T-helper 22 cell (primary cell): ENCODE measurements around the gene CPEB3.
"Not testable (repeated sequence)": the region's sequence is repeated elsewhere in the genome, so short reads cannot be mapped to it uniquely, and the experiment has no call there.

Source experiments
- DNase-seq: peaks from one replicate; pipeline ENCODE4 v3.0.0-alpha.2; 2020; ENCODE audit warnings: low read depth

Gene CPEB3

DNA sequence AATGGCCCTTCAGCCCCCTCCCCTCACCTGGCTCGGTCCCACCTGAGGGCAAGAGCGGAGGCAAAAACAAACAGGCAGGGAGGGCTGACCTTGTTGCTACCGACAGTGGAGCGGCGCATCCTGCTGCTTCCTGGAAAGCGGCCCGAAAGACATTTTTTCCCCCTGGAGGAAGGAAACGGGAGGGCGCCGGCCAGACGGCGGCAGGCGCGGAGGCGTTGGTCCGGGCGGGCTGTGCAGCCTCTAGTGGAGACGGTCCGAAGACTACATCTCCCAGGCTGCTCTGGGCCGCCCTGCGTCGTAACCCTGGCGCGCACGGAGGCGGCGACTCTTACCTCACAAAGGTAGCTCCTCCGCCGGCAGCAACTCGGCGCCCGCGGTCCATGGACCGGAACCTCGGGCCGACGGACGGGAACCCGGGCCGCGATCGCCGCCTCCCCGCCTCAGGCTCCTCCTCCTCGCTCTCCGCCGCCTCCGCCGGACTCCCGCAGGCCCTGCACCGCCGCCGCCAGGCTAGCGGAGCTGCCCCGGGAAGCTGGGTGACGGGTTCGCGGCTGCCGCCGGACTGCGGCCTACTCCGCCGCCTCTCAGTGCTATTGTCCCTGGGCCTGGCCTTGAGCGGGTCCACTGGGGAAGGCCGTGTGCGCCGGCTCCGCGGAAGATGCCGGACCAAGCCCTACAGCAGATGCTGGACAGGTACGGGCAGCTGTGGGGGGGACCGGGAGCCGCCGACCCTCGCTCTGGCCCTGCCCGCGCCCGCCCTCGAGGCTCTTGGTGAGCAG, at the start of gene CPEB3, which contains the start of gene MARCHF5:
CPEB3 (minus strand) TSS at position 242 of the 779 bp plus-strand sequence. CDS start 50,728 bp downstream, outside the sequence.
MARCHF5 (plus strand) TSS at position 331 of the 779 bp plus-strand sequence; CDS start at position 659, 328 bp downstream.
- peak; percentile 88 for DNase-seq

DNA sequence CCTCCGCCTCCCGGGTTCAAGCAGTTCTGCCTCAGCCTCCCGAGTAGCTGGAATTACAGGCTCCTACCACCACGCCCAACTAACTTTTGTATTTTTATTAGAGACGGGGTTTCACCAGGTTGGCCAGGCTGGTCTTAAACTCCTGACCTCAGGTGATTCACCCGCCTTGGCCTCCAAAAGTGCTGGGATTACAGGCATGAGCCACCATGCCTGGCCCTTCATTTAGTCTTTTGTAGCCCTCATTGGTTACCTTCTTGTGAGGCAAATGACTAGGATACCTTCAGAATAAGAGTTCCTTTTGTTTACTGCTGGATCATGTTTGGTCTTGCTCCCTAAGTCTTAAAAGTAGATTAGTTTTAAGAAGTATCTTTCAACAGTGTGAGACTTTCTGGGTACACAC, 39.0 kb upstream of the CPEB3 start:
- DNase-seq = not testable (repeated sequence)

DNA sequence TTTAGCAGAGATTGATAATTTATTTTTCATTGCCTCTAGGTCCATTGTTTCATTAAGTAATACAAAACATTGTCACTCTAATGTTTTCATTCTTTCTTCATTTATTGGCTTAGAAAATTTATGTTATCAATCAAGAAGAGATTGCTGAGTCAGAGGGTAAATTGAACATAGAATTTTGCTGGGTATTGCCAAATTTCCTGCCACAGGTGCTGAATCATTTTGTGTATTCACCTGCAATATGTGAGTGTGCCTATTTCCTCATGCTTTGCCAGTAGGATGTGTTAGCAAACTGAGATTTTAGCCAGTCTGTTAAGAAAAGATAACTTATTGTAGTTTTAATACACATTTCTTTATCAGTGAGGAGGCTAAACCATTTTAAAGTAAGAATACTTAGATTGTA, 38.1 kb upstream of the CPEB3 start:
- DNase-seq = no peak

DNA sequence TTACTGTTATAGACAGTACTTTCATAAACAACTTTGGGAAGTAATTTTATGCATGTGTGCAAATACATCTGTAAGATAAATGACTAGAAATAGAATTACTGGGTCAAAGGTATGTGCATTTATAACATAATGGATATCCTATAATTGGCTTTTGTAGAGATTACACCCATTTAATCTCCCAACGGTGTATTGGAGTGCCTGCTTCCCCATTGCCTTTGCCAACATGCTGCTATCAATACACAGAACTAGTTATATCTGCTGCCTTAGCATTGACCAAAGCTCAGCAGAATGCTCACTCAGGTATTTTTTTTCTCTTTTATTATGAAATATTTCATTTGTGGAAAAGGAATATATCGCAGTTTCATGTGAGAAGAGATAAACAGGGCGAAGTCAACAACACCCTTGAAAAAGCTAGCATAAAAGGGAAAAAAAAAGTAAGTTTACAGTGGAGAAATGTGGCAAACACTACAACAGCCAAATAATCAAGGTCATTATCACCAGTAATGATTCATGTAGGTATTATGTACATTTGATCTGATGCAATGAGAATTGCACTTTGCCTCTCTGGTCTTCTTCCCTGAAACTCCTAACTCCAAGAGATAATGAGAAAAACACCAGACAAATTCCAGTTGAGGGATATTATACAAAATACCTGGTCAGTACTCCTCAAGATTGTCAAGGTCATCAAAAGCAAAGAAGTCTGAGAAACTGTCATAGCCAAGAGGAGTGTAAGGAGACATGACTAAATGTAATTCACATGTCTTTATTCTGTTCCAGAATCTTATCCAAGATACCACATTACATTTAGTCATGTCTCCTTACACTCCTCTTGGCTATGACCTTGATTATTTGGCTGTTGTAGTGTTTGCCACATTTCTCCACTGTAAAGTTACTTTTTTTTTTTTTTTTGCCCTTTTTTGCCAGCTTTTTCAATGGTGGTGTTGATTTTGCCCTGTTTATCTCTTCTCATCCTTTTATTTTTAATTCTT, 36.9 kb upstream of the CPEB3 start:
- DNase-seq = no peak

DNA sequence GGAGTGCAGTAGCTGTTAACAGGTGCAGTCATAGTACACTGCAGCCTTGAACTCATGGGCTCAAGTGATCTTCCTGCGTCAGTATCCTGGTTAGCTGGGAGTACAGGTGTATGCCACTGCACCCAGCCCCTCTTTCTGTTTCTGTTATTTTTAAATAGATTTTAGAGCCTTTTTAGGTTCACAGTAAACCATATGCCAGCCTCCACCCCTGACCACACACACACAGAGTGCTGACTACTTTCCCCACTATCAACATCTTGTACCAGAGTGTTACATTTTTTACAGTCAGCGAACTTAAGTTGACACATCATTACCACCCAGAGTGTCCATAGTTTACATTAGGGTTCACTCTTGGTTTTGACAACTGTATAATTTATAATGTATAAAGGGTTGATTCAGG, 32.2 kb upstream of the CPEB3 start:
- no peak for DNase-seq

DNA sequence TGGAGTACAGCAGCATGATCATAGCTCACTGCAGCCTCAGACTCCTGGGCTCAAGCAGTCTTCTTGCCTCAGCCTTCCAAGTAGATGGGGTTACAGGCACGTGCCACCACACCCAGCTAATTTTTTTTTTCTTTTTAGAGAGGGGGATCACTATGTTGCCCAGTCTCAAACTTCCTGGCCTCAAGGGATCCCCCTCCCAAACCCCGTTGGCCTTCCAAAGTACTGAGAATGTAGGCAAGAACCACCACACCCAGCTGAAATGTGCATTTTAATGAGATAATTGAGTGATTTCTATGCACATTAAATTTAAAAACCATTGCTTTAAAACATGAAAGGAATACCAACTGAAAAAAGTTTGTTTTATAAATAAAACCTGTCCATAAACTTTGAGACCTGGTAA, 25.7 kb upstream of the CPEB3 start:
- DNase-seq = no peak

DNA sequence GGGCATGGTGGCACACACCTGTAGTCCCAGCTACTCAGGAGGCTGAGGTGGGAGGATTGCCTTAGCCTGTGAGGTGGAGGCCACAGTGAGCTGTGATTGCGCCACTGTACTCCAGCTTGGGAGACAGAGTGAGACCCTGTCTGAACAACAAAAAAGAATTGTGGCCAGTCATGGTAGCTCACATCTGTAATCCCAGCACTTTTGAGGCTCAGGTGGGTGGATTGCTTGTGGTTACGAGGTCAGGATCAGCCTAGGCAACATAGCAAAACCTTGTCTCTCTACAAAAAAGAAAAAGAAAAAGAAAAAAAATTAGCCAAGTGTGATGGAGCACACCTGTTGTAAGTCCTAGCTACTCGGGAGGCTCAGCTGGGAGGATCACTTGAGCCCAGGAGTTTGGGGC, 22.9 kb upstream of the CPEB3 start:
- DNase-seq = no peak

DNA sequence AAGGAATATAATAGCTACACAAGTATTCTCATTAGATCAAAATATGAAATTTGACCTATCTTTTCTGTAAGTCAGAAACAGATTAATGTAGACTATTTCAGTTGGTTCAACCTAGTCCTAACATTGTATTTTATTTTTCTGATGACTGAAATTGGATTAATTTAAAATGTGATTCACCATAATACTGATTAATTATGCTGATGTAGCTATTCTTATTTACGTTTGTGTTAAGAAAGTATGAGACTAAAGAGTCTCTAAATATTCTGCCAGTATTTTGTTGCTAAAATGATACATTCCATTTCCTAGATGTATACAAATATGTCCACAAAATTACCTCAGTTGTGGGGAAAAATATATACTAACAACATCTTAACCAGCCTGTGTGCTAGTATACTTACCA, 18.4 kb upstream of the CPEB3 start:
- no peak for DNase-seq

DNA sequence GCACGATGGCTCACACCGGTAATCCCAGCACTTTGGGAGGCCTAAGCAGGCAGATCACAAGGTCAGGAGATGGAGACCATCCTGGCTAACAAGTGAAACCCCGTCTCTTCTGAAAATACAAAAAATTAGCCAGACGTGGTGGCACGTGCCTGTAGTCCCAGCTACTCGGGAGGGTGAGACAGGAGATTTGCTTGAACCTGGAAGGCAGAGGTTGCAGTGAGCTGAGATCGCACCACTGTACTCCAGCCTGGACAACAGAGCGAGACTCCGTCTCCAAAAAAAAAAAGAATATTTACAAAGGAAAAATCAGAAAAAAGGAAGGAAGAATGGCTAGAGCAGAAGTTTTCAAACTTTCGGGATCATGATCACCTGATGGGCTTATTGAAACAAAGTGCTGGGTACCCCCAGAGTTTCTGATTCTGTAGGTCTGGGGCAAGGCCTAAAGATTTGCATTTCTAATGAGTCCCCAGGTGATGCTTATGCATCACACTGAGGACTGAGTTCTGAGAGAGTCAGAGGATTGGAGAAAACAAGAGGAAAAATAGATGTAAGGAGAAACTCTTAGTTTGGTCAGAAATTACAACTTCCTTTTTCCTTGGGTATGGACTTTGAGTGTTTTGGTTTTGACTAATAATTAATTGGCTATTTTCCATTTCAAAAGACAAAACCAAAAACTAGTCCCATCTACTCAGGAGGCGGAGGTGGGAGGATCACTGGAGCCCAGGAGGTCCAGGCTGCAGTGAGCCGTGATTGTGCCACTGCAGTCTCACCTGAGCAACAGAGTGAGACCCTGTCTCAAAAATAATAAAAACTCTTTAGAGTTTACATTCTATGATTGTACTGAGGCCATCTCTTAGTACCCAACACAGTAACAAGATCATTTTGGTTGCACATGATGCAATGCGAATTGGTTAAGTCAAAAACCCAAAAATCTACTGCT, 14.5 kb upstream of the CPEB3 start:
- DNase-seq = no peak

DNA sequence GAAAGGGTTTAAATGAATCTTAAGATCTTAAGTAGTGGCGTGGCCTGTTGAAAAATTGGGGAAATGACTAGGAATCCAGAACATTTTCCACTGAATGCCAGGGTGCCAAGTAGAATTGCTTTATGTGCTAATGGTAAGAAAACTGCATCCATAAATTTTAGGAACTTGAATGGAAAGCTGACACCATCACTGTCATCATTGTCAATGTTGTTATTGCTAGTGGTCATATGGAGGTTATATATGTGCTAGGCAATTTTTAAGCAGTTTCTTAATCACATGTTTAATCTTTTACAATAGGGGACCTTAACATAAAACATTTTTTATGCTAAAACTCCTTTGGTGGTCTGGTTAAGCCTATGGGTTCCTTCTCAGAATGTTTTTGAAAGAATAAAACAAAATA, 13.2 kb upstream of the CPEB3 start:
- no peak for DNase-seq

DNA sequence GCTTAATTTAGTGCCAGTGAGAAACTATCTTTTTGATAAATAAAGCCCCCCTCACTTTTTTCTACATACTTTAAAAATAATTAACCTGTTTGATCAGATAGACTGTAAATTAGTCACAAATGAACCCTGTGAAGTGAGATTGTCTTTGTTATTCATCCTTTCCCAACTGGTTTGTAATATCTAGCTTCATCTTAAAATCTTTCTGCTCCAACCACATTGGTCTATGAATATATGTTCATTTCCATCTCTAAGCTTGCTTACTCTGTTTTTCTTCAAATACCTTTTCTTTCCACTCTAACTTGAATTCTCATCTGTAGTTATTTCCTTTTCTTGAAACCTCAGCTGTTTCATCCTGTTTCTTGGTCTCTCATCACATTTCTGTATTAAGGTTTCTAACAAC, 12.2 kb upstream of the CPEB3 start:
- no peak for DNase-seq

DNA sequence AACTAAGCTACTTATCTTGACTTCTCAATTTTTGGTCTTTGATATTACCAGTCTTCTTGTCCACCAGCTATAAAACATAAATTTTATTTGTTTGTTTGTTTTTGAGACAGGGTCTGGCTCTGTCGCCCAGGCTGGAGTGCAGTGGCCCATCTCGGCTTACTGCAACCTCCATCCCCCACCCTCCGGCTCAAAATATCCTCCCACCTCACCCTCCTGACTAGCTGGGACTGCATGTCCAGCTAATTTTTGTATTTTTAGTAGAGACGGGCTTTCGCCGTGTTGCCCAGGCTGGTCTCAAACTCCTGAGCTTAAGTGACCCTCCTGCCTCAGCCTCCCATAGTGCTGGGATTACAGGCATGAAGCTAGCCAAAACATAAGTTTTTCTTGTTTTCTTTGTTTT, 7.6 kb upstream of the CPEB3 start:
- DNase-seq = no peak

DNA sequence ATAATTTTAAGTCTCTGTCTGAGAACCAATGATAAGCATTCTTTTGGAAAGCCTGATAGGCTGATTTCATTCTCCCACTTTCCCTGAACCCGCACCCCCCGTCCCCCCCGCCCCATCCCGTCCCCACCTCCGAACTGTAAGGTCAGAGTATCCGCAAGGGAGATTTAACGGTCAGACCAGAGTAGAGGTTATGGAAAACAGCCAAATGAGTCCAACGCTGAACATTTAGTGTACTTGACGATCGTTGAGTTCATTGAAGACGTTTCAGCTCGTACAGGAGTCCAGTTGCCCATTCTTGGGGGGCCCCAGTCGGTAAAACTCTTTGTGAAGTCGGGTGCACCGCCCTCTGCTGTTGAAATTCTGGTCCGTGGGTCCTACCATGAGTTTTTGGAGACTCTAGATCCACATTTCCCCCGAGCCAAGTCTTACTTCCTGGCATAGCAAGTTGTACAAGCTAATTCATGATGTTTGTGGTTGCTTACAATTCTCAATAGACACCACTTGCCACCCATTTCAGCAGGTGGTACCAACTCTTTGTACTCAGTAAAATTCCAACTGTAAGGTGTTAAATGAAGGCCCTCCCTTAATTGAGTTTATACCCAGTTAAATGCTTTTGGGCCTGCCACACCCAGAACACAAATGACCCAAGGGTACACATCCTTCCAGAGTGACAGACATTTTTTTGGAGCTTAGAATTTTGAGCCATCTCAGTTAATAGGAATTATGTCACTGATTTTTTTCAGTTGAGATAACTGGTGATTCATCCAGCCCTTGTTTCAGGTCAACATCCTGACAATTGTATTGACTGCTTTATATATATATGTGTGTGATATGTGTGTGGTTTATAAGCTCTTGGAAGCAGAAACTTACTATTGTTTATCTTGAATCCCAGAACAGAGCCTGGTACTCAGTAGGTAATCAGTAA, 1.3 kb upstream of the CPEB3 start:
- DNase-seq = peak; percentile 7

DNA sequence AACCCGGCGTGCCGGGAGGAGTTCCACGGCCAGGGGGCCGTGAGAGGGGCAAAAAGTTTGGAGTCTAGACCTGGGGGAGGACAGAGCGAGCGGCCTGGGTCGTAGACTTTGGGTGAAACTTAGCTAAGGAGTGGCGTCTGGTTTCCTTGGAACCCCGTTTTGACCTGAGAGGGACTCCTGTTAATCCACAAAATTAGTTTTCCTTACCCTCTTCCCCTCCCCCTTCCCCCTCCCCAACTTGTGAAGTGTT, 663 bp upstream of the CPEB3 start:
- DNase-seq = no peak

DNA sequence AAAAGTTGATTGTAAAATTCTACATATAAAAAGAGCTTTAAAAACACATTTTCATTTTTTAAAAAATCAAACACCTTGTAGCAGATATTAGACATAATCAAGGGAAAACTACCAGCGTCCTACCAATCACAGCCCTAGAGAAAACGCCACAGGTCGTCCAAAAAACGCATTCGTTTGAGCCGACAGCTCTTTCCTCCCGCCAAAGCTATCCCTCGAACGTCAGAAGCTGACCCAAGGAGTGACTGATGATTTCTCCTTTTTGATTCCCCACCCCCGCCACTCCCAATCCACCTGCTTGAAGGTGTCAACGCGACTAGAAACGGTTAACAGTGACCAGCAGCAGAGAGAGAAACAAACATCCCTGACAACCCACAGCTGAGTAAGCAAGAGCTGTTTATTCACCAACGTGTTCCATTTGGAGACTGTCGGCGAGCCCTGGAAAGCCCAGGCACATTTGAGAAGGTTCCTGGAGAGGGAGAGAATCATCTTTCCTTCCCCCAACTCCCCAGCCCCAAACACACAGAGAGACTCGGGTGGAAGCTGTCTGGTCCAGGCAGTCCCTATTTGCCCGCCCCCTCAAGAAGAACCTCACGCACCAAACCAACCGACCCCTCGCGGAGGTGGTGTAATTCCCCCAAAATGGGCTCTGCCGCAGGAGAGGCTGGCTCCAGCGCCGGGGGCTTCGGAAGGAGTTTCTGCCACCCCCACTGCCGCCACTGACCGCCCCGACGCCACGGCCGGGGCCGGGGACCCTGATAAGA, 622 bp downstream of the CPEB3 start:
- DNase-seq = peak; percentile 18

DNA sequence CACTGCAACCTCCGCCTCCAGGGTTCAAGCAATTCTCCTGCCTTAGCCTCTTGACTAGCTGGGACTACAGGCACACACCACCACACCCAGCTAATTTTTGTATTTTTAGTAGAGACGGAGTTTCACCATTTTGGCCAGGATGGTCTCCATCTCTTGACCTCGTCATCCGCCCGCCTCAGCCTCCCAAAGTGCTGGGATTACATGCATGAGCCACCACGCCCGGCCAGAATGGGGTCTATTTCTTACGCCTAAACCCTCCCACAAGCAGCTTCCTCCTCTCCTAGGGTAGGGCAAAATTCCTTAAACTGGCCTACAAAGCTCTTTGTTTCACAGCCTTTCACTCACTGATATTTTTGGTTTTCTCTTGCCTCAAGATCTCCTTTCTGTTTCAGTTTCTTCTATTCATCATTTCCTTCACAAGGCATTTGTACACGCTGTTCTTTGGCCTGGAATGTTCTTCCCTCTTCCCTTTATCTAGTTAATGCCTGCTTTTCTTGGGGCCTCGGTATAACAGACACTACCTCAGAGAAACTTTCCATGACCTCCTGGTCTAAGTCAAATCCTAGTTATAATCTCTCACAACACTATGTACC, 6.7 kb downstream of the CPEB3 start:
- DNase-seq = no peak

DNA sequence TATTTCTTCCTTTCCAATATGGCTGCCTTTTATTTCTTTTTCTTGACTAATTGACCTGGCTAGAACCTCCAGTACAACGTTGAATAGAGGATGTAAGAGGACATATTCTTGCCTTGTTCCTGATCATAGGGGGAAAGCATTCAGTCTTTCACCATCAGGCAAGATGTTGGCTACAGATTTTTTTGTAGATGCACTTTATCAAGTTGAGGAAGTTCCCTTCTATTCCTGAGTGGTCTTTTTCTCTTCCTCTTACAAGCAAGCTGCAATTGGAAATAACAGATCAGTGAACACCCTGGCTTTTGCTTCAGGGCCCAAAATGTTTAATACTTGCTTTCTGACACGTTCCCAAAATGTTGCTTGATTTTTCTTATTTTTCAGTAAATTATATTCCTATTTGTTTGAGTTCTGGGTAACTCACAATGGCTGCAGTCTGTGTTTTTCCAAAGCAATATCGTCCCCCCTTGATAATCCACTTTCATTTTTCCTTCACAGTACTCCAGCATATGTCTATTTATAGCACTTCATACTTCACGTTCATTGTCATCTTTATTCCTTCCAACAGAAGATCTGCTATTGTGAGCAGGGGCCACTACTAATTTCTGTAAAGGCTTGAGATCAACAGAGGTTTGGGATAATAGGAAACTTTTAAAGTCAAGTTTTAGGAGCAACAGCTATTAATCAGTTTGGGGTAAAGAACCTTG, 11.7 kb downstream of the CPEB3 start:
- DNase-seq = no peak

DNA sequence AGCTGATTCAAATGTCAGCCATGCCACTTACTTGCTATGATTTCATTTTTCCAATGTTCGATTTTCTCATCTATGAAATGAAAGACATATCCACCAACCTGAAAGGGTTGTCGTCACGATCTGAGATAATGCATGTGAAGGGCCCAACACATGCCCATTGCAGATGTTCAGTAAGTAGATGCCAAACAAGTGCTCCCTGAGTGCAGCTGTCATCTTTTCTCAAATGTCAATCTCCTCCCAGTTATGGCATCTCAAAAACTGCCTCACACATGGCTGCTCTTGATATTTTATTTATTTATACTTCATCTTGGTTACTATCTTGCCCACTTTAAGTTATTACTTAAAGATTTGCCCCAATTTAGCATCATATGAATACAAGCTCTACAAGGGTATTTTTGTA, 16.8 kb downstream of the CPEB3 start:
- no peak for DNase-seq

DNA sequence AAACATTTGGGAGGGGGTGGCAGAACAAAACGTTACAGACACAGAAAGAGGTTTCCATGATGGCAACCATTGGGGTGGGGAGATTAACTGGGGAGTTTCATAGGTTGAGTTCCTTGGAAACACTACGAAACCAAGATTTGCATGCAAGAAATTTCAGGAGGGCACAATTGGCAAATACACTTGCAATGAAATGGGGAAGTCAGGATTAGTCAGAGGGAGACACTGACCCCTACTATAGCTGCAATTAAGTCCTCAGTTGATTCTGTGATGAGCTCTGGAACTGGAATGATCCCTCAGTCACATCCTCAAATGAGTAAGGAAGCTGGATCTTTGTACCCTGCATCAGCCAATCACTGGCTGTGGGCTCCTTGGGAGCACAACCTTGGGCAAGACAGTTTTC, 22.1 kb downstream of the CPEB3 start:
- DNase-seq = no peak
